Spinal cord (tissue), 10 donors: Measurements from ENCODE around the gene XRCC2. TPM values are rescaled to one million over a fixed set of nuclear protein-coding genes. Genes with fewer than 3 reads are reported as not detected.
"Not testable (repeated sequence)": the region's sequence is repeated elsewhere in the genome, so short reads cannot be mapped to it uniquely, and the experiment has no call there.

ENCODE experiments used
- DNase-seq, 6 donors: peaks; one replicate each; pipeline versions ENCODE4 v3.0.0 to v3.0.0-alpha.2; 2013 to 2015; ENCODE audit warnings: low spot score in 6 of 6, low read depth in 4 of 6
- H3K27ac ChIP-seq: one replicate; pipeline ENCODE4 v1.5.1; 2013; ENCODE audit warnings: low read depth, low read length, control low read depth
- H3K27me3 ChIP-seq: one replicate; pipeline ENCODE4 v1.6.1; 2013; ENCODE audit warnings: low read length; ENCODE audit not compliant: control insufficient read depth, insufficient read depth
- H3K36me3 ChIP-seq: one replicate; pipeline ENCODE4 v1.6.1; 2013; ENCODE audit warnings: low read length; ENCODE audit not compliant: control insufficient read depth, insufficient read depth
- H3K4me1 ChIP-seq: one replicate; pipeline ENCODE4 v1.6.1; 2013; ENCODE audit warnings: low read length; ENCODE audit not compliant: control insufficient read depth, insufficient read depth
- H3K4me3 ChIP-seq: one replicate; pipeline ENCODE4 v1.5.1; 2013; ENCODE audit warnings: low read depth, low read length, control low read depth
- H3K9me3 ChIP-seq: one replicate; pipeline ENCODE4 v1.6.1; 2013; ENCODE audit warnings: low read length; ENCODE audit not compliant: control insufficient read depth, insufficient read depth
- WGBS: methylation state at CpG from one replicate; pipeline ENCODE4 v1.1.5; 2013; ENCODE audit warnings: missing lambda C conversion rate; ENCODE audit not compliant: insufficient coverage; 5-methylcytosine and 5-hydroxymethylcytosine counted together
- long read RNA-seq, 4 donors: transcript quantifications; one replicate each; lab custom pipeline, GENCODE V29; 2026
- polyA plus RNA-seq, 2 donors: library from polyadenylated mRNA; unstranded; fragments of 120-200 nt; gene quantifications; one replicate each; pipeline ENCODE4 v1.2.1, GENCODE V29; 2013; ENCODE audit not compliant: insufficient read length in 2 of 2
- total RNA-seq, 2 donors: library from RNA; depleted of rRNA in 1 of 2; stranded (reverse); fragments of 120-200 nt in 1 of 2; fragments of >200 nt in 1 of 2; gene quantifications; one replicate each; pipeline versions ENCODE4 v1.2.3 to v1.2.4, GENCODE V29; 2013 to 2014
- donor health status: healthy.

XRCC2 gene
- total RNA-seq (1 to 10 TPM; 4.5 TPM), polyA plus RNA-seq (1 to 10 TPM; 3.9 to 5.9 TPM)
- long read RNA-seq, donor 1 = 0 reads
- long read RNA-seq, donor 2 = 0 reads
- long read RNA-seq, donor 3 = 0 reads
- long read RNA-seq, donor 4, partial matches to known transcripts = 0 of 1 reads
- long read RNA-seq, donor 4, other reads (novel, unspliced or antisense) = 0 of 1 reads

- peak; percentile 90 to 98 (median 93) for DNase-seq
- peaks cover 9% of the 10 kb centered on the region for H3K4me1 ChIP-seq
- H3K4me3 ChIP-seq = peak within 1 kb of the TSS; percentile 61
- whole genome bisulfite sequencing = 3% methylated on average over 52 of the region's 63 CpGs
- no peaks in the 10 kb centered on the region for H3K27me3 ChIP-seq
- H3K36me3 ChIP-seq = no peaks in the 10 kb centered on the region
- peak within 1 kb of the TSS; percentile 71 for H3K27ac ChIP-seq
- H3K9me3 ChIP-seq = no peaks in the 10 kb centered on the region
Observed at GRCh38 chr7:152675759-152676636, at the start of gene XRCC2. Gene XRCC2, minus strand, starts transcription at chr7:152676141. Its CDS starts 62 bp downstream, at chr7:152676079.

GRCh38 chr7:152723364-152723763, 47.4 kb upstream of the XRCC2 start:
- WGBS = 86% methylated on average over 1 of the region's 2 CpGs
- H3K36me3 ChIP-seq = no peaks in the 10 kb centered on the region
- no peak for DNase-seq
- H3K4me1 ChIP-seq = no peaks in the 10 kb centered on the region
- H3K27ac ChIP-seq = no peak overlapping the region
- H3K27me3 ChIP-seq = no peaks in the 10 kb centered on the region
- no peaks in the 10 kb centered on the region for H3K9me3 ChIP-seq
- H3K4me3 ChIP-seq = no peak overlapping the region

GRCh38 chr7:152712412-152713042, 36.6 kb upstream of the XRCC2 start:
- H3K36me3 ChIP-seq, H3K27ac ChIP-seq, H3K9me3 ChIP-seq, H3K4me3 ChIP-seq, DNase-seq, H3K27me3 ChIP-seq, H3K4me1 ChIP-seq: not testable (repeated sequence)
- no CpG with 5 or more reads among the region's 1 CpG for WGBS

GRCh38 chr7:152711444-152711944, 35.6 kb upstream of the XRCC2 start:
- Histone ChIP-seq H3K27ac (no peak overlapping the region), H3K27me3 (no peaks in the 10 kb centered on the region), H3K36me3 (no peaks in the 10 kb centered on the region), H3K4me1 (no peaks in the 10 kb centered on the region), H3K4me3 (no peak overlapping the region), H3K9me3 (no peaks in the 10 kb centered on the region)
- DNase-seq = no peak
- WGBS = 89% methylated on average over 3 of the region's 9 CpGs

GRCh38 chr7:152710153-152710442, 34.2 kb upstream of the XRCC2 start:
- H3K27me3 ChIP-seq = no peaks in the 10 kb centered on the region
- no peak overlapping the region for H3K27ac ChIP-seq
- no peak for DNase-seq
- H3K36me3 ChIP-seq = no peaks in the 10 kb centered on the region
- H3K4me3 ChIP-seq = no peak overlapping the region
- H3K9me3 ChIP-seq = no peaks in the 10 kb centered on the region
- WGBS = no CpG with 5 or more reads among the region's 2 CpGs
- H3K4me1 ChIP-seq = no peaks in the 10 kb centered on the region

- H3K4me3 ChIP-seq = no peak overlapping the region
- no peaks in the 10 kb centered on the region for H3K36me3 ChIP-seq
- peak in 3 of 6 donors; percentile 7 to 49 (median 26) for DNase-seq
- no peaks in the 10 kb centered on the region for H3K9me3 ChIP-seq
- H3K27ac ChIP-seq = no peak overlapping the region
- no peaks in the 10 kb centered on the region for H3K27me3 ChIP-seq
- no peaks in the 10 kb centered on the region for H3K4me1 ChIP-seq
- WGBS = 20% methylated on average over 1 of the region's 5 CpGs
Observed at GRCh38 chr7:152709287-152710152, 33.6 kb upstream of the XRCC2 start.

GRCh38 chr7:152704796-152705384, 28.9 kb upstream of the XRCC2 start:
- no peak for DNase-seq
- Histone ChIP-seq H3K36me3 (no peaks in the 10 kb centered on the region), H3K9me3 (no peaks in the 10 kb centered on the region), H3K4me1 (no peaks in the 10 kb centered on the region), H3K27ac (no peak overlapping the region), H3K4me3 (no peak overlapping the region), H3K27me3 (no peaks in the 10 kb centered on the region)
- no CpG with 5 or more reads among the region's 1 CpG for WGBS

GRCh38 chr7:152699079-152699478, 23.1 kb upstream of the XRCC2 start:
- no peaks in the 10 kb centered on the region for H3K27me3 ChIP-seq
- no peaks in the 10 kb centered on the region for H3K9me3 ChIP-seq
- H3K4me3 ChIP-seq = no peak overlapping the region
- H3K27ac ChIP-seq = no peak overlapping the region
- no peaks in the 10 kb centered on the region for H3K4me1 ChIP-seq
- H3K36me3 ChIP-seq = no peaks in the 10 kb centered on the region
- DNase-seq = no peak
